22Rv1 (cell line): ENCODE data around the gene BBIP1.

Experiments used
- ZFX ChIP-seq: fragments of 450-650 bp; IDR thresholded peaks from 2 replicates; pipeline ENCODE4 v1.6.1; 2017; ENCODE audit warnings: antibody characterized with exemption, borderline replicate concordance
- TF ChIP-seq, protein P1 (sequence below): fragments of 450-650 bp; IDR thresholded peaks from 2 replicates; pipeline ENCODE4 v1.5.1; 2017; ENCODE audit warnings: mild to moderate bottlenecking

DNA sequence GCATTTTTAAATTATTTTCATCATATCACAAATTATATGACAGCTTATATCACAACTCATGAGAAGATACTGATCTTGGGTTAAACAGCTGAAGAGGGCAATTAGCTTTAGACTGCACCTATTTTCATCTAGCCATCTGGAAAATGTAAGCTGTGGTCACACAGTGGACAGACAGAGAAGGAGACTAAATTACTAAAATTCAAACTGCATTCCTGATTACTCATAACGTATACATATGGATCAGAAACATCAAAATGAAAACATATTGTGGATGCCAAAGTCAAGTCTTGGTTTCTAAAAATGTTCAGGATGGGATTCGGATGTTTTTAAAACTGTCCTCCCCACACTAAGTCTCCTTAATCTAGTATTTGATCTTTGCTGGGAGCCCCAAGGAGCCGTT lies 6.6 kb downstream of the BBIP1 start:
- TF ChIP-seq, protein P1, sequence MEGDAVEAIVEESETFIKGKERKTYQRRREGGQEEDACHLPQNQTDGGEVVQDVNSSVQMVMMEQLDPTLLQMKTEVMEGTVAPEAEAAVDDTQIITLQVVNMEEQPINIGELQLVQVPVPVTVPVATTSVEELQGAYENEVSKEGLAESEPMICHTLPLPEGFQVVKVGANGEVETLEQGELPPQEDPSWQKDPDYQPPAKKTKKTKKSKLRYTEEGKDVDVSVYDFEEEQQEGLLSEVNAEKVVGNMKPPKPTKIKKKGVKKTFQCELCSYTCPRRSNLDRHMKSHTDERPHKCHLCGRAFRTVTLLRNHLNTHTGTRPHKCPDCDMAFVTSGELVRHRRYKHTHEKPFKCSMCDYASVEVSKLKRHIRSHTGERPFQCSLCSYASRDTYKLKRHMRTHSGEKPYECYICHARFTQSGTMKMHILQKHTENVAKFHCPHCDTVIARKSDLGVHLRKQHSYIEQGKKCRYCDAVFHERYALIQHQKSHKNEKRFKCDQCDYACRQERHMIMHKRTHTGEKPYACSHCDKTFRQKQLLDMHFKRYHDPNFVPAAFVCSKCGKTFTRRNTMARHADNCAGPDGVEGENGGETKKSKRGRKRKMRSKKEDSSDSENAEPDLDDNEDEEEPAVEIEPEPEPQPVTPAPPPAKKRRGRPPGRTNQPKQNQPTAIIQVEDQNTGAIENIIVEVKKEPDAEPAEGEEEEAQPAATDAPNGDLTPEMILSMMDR, result no peak
- no peak for TF ChIP-seq ZFX
